ENCODE measurements around the gene EVA1A.

EVA1A gene

DNA sequence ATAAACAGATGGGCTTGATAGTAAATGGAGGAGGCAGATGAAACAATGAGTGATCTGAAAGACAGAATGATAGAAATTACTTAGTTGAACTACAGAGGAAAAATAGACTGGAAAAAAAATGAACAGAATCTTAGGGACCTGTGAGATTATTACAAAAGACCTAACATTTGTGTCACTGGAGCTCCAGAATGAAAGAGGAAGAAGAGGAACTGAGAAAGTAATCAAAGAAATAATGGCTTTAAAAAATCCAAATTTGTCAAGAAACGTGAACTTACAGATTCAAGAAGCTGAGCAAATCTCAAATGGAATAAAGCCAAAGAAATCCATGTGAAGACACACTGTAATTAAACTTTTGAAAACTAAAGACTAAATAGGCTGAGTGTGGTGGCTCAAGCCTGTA lies 28.3 kb downstream of the EVA1A start:
- H3K27ac ChIP-seq: no peak overlapping the region
- H3K27me3 ChIP-seq (replicated peaks): no peaks in the 10 kb centered on the region
- no peaks in the 10 kb centered on the region for H3K36me3 ChIP-seq (replicated peaks)
- no peak overlapping the region for H3K4me3 ChIP-seq (ENCODE audit: low read depth, low read length)
- no peak for DNase-seq
- TF ChIP-seq, protein P1, sequence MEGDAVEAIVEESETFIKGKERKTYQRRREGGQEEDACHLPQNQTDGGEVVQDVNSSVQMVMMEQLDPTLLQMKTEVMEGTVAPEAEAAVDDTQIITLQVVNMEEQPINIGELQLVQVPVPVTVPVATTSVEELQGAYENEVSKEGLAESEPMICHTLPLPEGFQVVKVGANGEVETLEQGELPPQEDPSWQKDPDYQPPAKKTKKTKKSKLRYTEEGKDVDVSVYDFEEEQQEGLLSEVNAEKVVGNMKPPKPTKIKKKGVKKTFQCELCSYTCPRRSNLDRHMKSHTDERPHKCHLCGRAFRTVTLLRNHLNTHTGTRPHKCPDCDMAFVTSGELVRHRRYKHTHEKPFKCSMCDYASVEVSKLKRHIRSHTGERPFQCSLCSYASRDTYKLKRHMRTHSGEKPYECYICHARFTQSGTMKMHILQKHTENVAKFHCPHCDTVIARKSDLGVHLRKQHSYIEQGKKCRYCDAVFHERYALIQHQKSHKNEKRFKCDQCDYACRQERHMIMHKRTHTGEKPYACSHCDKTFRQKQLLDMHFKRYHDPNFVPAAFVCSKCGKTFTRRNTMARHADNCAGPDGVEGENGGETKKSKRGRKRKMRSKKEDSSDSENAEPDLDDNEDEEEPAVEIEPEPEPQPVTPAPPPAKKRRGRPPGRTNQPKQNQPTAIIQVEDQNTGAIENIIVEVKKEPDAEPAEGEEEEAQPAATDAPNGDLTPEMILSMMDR (IDR thresholded peaks at IDR 0.05; ENCODE audit: low read depth, low read length, missing control alignments): no peak
- in situ Hi-C loops (cut with HindIII; ENCODE audit: low pct_ligation_motif_present, low sequenced_read_pairs): no loop called here

DNA sequence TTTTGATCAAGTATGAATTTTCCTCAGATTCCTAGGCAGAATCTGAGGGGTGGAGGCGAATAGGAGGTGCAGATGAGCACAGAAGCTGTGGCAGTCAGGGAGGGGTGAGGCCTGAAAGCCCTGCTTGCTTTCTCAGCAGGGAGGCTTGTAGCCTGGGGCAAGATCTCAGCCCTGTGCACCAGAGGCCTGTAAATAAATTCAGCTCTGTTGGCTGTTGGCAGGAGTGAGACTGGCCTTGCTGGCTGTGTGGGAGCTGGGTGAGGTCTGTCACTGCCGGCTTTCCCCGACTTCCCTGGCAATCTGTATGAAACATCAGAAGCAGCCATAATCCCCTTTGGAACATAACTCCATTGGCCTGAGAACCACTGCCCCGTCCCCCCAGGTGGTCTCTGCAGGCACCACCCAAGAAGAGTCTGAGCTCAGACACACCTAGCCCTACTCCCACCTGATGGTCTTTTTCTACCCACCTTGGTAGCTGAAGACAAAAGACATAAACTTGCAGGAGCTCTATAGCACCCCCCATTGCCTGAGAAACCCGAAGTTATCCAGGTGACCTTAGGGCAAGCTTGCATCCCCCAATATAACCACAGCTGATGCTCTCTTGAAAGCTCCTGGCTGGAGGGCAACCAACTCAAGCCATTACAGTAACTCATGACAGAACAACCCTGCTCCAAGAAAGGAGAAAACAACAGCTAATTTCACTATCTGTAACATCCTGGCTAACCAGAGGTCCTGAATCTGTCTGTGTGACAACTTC lies 32.3 kb downstream of the EVA1A start:
- no peaks in the 10 kb centered on the region for H3K36me3 ChIP-seq (replicated peaks)
- in situ Hi-C loops (cut with HindIII; ENCODE audit: low pct_ligation_motif_present, low sequenced_read_pairs): no loop called here
- H3K4me3 ChIP-seq (ENCODE audit: low read depth, low read length): no peak overlapping the region
- TF ChIP-seq, protein P1 (IDR thresholded peaks at IDR 0.05; ENCODE audit: low read depth, low read length, missing control alignments): no peak
- H3K27ac ChIP-seq: no peak overlapping the region
- no peak for DNase-seq
- H3K27me3 ChIP-seq (replicated peaks): no peaks in the 10 kb centered on the region

DNA sequence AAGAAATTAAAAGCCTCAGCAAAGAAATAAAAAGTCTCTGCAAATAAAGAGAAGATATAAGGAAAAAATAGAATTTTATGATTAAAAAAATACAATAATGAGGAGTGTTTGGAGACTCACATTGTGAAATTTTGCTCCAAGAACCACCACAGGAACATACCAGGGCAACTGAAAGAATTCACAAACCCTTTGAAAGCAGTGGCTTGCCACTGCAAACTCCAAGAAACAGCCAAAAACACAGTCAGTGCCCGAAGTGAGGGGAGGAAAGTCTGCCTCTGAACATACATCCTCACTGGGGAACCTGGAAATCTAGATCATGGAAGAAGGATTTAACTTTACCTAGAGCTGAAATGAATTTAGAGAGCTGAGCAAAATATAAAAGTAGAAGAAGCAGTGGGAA lies 33.1 kb downstream of the EVA1A start:
- H3K36me3 ChIP-seq (replicated peaks): no peaks in the 10 kb centered on the region
- H3K4me3 ChIP-seq (ENCODE audit: low read depth, low read length): no peak overlapping the region
- TF ChIP-seq, protein P1 (IDR thresholded peaks at IDR 0.05; ENCODE audit: low read depth, low read length, missing control alignments): no peak
- in situ Hi-C loops (cut with HindIII; ENCODE audit: low pct_ligation_motif_present, low sequenced_read_pairs): no loop called here
- no peaks in the 10 kb centered on the region for H3K27me3 ChIP-seq (replicated peaks)
- DNase-seq: no peak
- H3K27ac ChIP-seq: no peak overlapping the region

DNA sequence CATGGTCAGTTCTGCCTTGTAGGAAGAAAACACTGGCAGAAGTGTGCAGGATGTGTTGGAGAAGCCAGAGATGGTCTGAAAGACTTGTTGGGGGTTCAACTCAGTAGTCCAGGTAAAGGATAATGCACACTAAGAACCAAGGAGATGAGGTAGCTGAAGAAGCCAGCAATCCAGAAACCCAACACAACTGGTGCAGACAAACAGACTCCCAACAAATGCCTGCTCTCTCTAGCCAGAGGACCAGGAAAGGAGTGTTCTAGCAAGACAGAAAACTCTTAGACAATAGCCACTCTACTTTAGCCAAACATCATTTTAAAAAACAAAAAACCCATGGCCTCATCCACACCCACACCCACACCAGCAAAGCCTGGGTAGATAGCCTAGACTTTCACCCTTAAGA lies 33.9 kb downstream of the EVA1A start:
- Histone ChIP-seq H3K36me3 (replicated peaks) (peaks cover 3% of the 10 kb centered on the region), H3K4me3 (ENCODE audit: low read depth, low read length) (no peak overlapping the region), H3K27me3 (replicated peaks) (no peaks in the 10 kb centered on the region), H3K27ac (no peak overlapping the region)
- no peak for DNase-seq
- in situ Hi-C loops (cut with HindIII; ENCODE audit: low pct_ligation_motif_present, low sequenced_read_pairs): no loop called here
- TF ChIP-seq, protein P1 (IDR thresholded peaks at IDR 0.05; ENCODE audit: low read depth, low read length, missing control alignments): no peak

DNA sequence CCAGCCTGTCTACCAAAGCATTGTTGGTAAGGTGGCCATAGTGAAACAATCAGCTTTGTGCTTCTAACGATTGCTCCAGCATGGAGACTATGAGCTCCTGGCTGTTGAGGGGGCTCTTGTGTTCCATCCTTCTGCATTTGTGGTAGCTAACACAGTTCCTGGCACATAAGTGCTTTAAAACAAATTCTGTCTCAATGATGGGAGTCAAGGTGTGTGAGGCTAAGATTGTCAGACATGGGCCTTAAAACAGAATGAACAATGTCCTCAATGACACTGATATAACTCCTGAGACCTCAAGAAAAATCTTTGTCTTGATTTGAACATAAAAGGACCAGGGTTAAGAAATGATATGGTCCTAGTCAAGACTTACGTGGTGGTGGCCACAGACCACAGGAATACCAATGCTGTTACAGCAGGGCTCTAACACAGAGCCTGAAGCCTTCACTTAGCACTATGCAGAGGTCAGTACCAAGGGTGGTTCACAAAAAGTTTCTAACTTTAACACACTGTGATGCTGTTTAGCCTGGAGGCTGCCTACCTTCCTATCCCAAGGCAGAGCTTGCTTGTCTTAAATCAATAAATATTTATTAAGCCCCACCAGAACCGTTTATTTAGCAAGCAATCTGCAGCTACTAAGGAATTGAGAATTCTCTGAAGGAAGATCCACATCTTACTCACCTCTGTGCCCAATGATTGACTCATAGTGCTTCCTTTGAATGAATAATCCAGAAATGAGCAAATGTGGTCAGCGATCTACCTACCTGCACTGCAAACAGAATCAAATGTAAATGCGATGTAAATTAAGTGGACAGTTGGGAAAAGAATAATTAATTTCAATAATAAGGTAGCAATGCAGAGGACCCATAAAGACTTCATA lies 35.1 kb downstream of the EVA1A start:
- H3K27me3 ChIP-seq (replicated peaks): no peaks in the 10 kb centered on the region
- peaks cover 9% of the 10 kb centered on the region for H3K36me3 ChIP-seq (replicated peaks)
- DNase-seq: peak; percentile 22
- no peak overlapping the region for H3K27ac ChIP-seq
- H3K4me3 ChIP-seq (ENCODE audit: low read depth, low read length): no peak overlapping the region
- TF ChIP-seq, protein P1 (IDR thresholded peaks at IDR 0.05; ENCODE audit: low read depth, low read length, missing control alignments): no peak
- in situ Hi-C loops (cut with HindIII; ENCODE audit: low pct_ligation_motif_present, low sequenced_read_pairs): no loop called here

Data from brain microvascular endothelial cell (primary cell).